Measurements from ENCODE around the gene DYNLT1.

Gene DYNLT1

GRCh38 chr6:158595223-158595622 lies 49.3 kb downstream of the DYNLT1 start:
- no peak for DNase-seq

- no peak for DNase-seq
These were observed 50.9 kb downstream of the DYNLT1 start for GRCh38 chr6:158593670-158594069.

GRCh38 chr6:158591810-158592209 lies 52.7 kb downstream of the DYNLT1 start:
- no peak for DNase-seq

GRCh38 chr6:158591134-158591809 lies 53.3 kb downstream of the DYNLT1 start:
- DNase-seq = no peak

GRCh38 chr6:158589366-158589765 lies 55.2 kb downstream of the DYNLT1 start:
- peak; percentile 37 for DNase-seq

GRCh38 chr6:158586652-158587051 lies 57.9 kb downstream of the DYNLT1 start:
- no peak for DNase-seq
